ENCODE data around the gene ASPM. TPM values are rescaled to one million over a fixed set of nuclear protein-coding genes. Genes with fewer than 3 reads are reported as not detected.
"Not testable (repeated sequence)": the region's sequence is repeated elsewhere in the genome, so short reads cannot be mapped to it uniquely, and the experiment has no call there.

The ASPM gene
- total RNA-seq, 1 donor from 2014 or later, result 2.5 TPM

DNA sequence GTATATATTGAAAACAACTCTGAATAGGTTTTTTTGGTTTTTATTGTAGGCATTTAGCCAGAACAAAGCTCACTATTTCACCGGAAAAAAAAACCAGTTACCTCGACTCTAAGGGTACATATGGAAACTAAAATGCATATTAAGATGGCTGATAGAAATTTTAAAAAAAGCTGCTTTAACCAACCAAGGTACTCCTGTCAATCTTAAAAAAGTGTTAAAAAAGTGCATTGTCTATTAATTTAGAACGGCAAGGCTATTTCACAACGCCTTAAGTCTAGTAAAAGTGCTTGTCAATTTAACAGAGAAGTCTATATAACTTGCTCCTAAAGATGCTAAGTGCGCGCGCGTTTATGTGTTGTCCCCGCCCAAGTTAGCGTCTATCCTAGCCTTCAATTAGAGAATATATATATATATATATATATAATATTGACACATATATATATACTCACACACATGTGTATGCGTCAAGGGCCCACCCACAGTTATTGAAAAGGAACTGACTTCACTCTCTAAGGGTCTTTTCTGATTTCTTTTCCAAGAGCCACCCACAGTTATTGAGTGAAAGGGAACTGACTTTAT lies 934 bp downstream of the ASPM start:
- DNase-seq (ENCODE audit: low read depth), result no peak

- DNase-seq (ENCODE audit: low read depth), result peak; percentile 44
These were observed 1.7 kb downstream of the ASPM start for GRCh38 chr1:197144570-197145325.

DNA sequence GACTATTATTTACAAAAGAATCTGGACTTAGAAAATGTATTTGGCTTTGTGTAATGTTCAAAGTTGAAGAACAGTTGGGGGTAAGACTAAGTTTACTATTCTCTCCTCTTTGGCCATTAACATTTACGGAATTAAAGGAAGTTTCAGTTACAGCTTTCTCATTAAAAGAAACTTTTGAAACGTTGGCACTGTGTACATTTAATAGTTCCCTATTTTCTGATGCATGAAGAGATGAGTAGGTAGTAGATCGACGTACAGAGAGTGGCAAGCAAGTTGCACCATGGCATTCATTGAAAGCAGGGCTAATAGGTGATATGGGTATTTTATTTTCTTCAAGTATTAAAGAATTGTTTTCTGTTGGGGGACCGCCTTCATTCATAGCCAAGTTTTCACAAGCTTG lies 3.2 kb downstream of the ASPM start:
- no peak for DNase-seq (ENCODE audit: low read depth)

- no peak for DNase-seq (ENCODE audit: low read depth)
These were observed 4.9 kb downstream of the ASPM start for GRCh38 chr1:197141575-197141974.

DNA sequence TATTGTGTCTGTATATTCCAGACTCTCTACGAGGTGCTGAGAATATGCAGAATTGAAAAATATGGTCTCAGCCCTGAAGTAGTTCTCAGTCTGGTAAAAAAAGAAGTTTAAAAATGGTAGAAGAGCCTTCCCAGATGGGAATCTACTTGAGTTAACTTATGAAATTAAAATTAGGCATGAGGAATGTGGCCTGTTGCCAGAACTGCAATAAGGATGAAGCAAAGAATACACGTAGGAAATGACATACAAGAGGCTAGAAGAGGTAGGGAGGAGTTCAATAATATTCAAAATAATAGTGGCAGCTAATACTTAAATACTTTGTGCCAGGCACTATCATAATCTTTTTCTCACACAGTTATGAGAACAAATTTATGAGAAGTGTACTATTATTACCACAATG lies 6.3 kb downstream of the ASPM start:
- DNase-seq (ENCODE audit: low read depth), result no peak

- no peak for DNase-seq (ENCODE audit: low read depth)
These were observed 7.3 kb downstream of the ASPM start for GRCh38 chr1:197139169-197139568.

DNA sequence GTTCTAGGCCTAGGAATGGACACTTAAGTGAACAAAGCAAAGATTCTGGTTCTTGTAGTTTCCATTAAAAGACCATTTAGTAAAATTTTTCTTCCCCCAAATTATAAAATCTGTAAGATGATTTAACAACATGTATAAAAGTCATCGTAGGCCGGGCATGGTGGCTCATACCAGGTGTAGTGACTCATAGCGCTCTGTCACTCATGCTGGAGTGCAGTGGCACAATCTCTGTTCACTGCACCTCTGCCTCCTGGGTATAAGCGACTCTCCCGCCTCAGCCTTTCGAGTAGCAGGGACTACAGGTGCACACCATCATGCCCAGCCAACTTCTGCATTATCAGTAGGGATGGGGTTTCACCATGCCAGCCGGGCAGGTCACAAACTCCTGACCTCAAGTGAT lies 9.1 kb downstream of the ASPM start:
- DNase-seq (ENCODE audit: low read depth), result no peak

DNA sequence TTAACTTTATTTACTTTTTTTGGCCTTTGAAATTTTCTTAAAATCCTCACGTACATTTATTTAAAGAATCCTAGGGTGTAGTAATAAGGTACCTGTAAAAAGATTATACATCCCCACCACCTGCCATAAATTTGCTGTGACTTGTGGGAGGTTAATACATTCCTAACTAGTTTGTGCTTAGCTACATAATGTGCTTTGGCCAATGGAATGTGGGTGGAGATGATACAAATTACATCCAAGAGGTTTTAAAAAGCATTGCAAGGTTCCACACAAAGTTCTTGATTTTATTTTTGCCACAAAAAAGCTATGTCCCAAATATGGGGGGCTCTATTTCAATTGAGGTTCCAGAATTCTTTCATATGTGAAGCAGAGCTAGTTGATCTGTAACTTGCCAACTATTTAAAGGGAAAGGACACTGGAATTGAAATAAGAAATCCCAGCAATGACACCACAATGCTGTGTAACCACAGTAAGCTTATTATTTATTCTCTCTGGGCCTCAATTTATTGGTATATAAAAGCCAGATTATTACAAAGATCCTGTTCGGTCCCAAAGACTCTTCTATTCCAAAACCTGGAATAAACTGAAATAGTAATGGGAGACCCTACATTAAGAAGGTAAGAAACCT lies 15.7 kb downstream of the ASPM start:
- peak; percentile 83 for DNase-seq (ENCODE audit: low read depth)

DNA sequence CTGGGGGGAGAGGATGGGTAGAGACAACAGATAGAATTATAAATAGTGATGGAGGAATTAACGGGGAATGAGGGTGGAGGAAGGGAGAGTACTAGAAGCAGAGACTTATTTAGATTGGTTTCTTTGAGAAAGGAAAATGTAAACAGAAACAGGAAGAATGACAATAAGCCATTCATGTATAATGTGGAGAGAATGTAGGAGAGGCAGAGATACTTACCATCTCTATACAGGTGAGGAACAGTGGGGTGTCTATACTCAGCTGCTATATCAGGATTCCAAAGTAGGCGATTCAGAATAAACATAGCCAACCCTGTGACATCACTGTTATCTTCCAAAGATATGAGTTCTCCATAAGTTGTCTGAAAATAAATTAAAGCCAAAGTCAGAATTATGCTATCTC lies 16.8 kb downstream of the ASPM start:
- DNase-seq (ENCODE audit: low read depth), result no peak

GRCh38 chr1:197127246-197127912 lies 19.1 kb downstream of the ASPM start:
- DNase-seq (ENCODE audit: low read depth), result no peak

DNA sequence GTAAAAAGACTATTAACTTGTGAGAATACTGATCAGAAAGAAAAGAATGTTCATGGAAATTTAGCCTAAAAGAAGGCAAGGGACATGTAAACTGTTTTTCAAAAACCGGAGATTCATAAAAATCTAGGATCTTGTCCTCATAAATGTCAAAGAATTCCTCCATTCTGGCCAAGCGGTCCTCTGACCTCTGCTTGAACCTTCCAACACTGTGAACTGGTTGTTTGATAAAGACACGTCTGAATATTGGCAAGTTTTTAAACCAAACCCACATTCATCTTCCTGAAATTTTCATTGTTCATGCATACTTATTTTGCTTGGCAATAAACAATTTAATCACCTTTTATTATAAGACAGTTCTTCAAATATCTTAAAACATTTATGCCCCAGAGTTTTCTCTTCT lies 19.8 kb downstream of the ASPM start:
- no peak for DNase-seq (ENCODE audit: low read depth)

- no peak for DNase-seq (ENCODE audit: low read depth)
These were observed 22.1 kb downstream of the ASPM start for GRCh38 chr1:197124376-197124775.

- DNase-seq (ENCODE audit: low read depth), result no peak
These were observed 30.3 kb downstream of the ASPM start for GRCh38 chr1:197116156-197116555.

GRCh38 chr1:197106869-197107268 lies 39.6 kb downstream of the ASPM start:
- DNase-seq (ENCODE audit: low read depth), result no peak

GRCh38 chr1:197103300-197103699 lies 43.2 kb downstream of the ASPM start:
- no peak for DNase-seq (ENCODE audit: low read depth)

DNA sequence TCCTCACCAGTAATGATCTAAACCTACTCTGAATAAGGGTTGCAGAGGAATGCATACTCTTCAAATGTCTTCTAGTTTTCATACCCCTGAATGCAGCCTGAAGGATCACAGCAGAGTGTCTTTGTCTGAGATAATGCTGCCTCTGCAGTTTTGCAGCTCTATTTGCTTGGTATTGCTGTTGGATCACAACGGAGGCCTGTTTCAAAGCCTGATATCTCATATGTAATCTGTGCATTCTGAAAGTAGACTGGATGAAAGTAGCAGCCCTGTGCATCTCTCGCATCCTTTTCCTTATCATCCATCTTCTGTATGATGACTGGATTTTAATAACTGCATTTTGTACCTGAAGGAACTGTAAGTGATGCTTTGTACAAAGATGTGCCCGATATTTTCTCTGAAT lies 44.5 kb downstream of the ASPM start:
- DNase-seq (ENCODE audit: low read depth), result no peak

GRCh38 chr1:197100677-197101076 lies 45.8 kb downstream of the ASPM start:
- no peak for DNase-seq (ENCODE audit: low read depth)

DNA sequence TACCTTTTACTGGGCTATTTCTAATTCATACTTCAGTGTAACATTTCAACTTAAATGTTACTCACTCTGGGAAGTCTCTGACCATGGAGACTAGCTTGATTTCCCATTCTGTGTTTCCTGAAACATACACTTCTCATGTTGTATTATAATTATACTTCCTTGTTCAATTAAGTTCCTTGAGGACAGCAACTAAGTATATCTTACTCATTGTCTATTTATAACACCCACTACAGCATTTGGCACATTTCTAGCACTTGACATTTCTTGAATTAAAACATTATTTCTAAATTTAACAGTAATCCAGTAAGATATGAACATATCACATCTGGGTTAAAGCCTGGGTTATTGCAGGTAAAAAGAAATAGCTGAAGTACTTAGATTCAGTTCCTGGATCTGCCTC lies 47.0 kb downstream of the ASPM start:
- peak; percentile 3 for DNase-seq (ENCODE audit: low read depth)

- DNase-seq (ENCODE audit: low read depth), result not testable (repeated sequence)
These were observed 49.5 kb downstream of the ASPM start for GRCh38 chr1:197096971-197097370.

DNA sequence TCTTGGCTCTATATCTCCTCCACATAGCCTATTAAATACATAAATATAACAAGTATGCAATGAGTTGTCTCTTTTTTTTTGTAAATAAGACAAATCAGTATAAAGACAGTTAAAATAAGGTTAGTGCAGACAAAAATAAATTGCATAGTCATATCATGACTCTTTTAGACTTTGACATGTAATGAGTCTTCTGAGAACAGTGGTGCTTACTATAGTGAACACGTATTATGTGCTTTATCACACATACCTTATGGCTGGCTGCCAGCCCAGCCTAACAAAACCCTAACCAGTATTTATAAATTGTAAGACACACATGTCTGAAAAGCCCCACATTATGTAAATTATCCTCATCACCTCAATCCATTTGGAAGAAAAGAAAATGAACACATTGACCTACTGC lies 50.3 kb downstream of the ASPM start:
- DNase-seq (ENCODE audit: low read depth), result no peak

DNA sequence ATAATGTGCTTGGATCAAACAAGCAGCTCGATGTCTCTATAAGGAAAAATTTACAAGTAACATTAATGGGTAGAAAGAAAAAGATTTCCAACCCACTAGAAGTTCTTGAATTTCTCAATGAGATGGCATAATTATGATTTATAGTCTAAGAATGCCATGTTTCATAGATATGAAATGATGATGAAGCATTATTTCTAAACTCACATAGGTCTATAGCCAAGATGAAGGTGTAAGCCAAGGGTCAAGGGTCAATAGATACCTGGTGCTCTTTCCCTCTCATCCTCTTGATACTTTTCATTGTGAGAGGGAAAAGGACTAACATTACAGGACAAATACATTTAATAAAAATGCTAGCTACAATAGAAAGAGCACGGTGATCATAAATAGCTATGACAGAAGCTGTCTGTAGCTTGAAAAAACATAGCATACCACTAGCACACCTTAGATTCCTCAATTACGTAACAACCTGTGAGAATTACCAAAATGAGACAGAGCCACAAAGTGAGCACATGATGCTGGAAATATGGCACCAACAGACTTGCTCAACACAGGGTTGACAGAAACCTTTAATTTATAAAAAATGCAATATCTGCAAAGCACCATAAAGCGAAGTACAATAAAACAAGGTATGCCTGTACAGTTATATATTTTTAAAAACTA lies 53.1 kb downstream of the ASPM start:
- no peak for DNase-seq (ENCODE audit: low read depth)

DNA sequence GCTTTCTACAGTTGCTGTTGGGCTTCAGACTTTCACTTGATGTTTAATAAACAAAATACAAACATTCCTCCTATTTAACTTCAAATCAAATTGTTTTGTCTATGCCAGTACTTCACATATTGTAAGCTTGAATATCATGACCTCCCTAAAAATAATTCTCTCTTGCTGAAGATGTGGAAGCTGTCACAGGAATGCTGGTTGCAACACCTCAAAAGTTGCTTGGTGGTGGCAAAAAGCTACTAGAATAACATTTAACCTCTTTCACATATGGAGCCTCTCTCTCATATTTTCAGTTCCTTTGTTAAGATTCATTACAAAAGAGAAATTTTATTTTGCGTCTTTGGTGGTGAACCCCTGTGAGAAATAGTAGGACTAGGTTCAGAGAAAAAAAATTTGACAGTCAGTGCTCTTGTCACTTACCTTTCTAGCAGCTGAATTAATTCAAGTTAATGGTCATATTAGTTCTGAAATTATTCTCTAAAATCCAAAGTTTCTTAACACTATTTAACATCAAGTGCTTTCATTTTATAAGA lies 53.9 kb downstream of the ASPM start:
- no peak for DNase-seq (ENCODE audit: low read depth)

Measured in renal cortical epithelial cell (primary cell).